GM19397 (cell line): ENCODE results near the gene LPCAT1.
"Not testable (repeated sequence)": the region's sequence is repeated elsewhere in the genome, so short reads cannot be mapped to it uniquely, and the experiment has no call there.

ENCODE experiments used
- ATAC-seq: cut with Tn5 transposase; IDR thresholded peaks from one replicate; pipeline ENCODE4 v1.9.1; 2021; ENCODE audit warnings: mild to moderate bottlenecking, moderate library complexity; ENCODE audit not compliant: unreplicated experiment

LPCAT1 gene

DNA sequence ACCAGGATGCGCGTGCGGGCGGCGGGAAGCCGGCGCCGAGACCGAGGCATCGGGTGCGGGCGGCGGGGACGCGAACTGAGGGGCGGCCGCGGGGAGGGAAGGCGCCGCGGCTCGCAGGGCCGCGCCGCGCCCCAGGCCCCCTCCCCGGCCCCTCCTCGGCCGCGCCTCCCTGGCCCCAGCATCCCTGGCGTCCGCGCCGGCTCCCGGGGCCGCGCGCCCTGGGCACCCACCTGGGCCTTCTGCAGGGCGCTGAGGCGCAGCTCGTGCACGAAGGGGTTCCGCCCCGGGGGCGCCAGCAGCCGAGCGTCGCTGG lies 324 bp downstream of the LPCAT1 start:
- ATAC-seq = peak; percentile 43

DNA sequence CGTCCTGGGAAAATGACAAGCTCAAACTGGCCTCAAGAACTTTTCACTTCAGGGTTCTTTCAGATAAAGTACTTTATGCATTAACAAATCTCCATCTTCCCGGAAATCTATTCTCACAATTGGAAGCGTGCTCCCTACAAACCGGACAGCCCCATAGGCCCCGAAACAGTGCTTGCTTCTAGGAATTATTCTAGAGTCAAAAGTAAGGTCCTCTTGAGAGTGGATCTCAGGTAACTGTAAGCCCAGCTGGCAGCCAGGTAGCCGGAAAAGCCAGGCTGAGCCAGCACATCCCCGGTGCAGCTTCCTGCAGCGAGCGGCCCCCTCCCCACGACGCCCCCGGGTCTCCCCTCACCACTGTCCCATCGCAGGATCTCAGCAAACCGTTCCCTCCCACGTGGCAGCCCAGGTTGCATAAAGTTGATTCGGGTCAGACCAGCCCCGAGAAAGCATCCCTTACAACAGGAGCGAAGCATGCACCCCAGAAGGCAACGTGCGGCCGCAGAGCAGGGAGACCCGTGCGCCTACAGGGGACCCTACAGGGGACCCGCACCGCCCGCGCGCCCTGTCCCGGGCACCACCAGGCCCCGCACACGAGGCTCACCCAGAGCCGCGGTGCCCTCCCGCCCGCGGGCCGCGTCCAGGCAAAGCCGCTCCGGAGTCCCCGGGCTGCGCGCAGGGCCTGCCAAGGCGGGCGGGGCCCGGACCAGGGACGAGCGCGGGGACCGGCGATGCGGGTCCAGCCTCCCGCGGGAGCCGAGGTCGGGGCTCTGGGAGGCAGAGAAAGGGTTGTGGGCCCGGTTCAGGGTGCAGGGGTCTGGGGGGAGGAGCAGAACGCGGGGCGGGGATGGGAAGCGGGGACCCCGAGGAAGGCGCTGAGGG lies 920 bp downstream of the LPCAT1 start:
- peak; percentile 10 for ATAC-seq

DNA sequence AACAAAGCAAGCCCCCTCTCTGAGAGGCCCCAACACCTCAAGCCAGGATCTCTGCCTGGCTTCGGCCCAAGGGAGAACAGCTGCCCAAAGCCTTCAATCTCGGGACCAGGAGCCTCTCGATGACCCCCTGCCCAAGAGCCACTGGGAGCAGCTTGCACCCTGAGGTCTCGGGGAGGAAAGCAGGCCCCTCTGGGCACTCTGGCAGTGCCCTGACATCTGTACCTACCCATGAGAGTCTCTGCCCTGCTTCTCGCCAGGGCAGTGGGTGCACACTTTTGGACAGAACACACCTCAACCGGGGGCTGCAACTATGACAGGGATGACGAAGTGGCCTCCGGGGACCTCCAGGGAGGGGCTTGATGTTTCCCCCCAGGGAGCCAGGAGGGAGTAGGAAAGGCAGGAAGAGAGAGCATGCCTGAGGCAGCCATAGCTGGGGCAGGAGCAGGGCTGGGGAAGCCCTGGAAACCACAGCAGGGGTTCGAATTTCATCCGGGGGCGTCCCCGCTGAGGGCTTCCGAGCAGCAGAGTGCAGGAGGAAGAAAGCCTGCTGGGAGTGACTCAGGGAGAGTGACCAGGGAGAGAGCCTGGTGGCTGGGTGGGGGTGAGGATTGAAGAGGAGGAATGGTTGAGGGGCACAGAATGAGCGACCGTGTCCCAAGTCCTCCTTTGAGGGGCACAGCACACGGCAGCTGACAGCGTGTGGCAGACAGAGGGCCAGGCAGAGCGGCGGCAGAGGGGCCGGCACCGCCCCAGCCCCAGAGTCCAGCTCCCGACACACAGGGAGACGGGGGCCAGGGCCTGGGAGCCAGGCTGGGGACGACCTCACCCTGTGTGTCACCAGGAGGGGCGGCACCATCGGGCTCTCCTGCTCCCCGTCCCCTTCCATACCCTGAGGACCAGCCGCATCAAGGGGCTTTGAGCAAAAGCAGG lies 1.8 kb downstream of the LPCAT1 start:
- ATAC-seq = no peak

DNA sequence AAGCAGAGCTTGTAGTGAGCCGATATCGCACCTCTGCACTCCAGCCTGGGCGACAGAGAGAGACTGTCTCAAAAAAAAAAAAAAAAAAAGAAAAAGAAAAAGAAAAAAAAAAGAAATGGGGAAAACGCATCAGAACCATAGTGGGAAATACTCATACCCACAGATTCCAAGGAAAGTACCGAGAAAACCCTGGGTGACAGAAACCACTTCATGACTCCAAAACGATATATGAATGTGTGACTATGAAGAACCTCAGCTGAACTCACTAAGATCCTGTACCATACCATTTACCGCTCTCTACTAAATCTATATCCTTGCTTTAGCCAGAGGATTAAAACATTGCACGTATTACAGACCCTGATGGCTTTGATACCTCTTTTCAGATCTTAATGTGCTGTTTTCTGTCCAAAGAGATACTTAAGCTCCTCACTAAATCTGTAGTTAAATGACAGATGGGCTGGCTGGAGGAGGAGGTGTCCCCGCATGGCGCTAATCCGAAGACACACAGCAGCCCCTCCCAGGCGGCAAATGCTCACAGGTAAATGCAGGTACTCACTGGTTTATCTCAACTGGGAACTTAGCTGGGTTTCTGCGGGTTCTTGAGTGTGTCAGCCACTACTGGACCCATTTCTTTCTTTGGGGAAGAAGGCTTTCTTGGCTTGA lies 2.8 kb downstream of the LPCAT1 start:
- no peak for ATAC-seq

DNA sequence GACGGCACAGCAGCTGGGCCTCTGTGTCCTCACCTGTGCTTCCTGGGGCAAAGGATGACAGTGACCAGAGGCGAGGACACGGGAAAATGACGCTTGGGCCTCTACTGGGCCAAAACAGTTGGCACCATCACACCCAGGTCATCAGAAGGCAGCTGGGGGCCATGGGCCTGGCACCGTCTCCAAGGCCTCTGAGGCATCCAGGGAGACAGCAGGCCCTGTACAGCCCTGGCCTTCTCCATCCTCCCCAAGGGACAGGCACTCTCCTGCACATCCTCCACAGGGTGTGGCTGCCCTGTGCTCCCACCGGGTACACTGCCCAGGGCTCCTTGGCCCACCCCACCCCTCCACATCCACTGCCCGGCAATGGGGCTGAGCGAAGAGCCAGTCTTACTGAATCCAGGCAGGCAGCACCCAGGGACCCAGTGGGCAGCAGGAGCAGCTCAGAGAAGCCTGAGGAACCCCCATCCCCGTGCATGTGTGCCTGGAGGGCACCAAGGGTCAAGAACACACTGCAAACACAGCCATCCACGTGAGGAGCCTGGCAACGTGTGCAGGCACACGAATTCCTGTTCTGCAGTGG lies 4.0 kb downstream of the LPCAT1 start:
- ATAC-seq = no peak

DNA sequence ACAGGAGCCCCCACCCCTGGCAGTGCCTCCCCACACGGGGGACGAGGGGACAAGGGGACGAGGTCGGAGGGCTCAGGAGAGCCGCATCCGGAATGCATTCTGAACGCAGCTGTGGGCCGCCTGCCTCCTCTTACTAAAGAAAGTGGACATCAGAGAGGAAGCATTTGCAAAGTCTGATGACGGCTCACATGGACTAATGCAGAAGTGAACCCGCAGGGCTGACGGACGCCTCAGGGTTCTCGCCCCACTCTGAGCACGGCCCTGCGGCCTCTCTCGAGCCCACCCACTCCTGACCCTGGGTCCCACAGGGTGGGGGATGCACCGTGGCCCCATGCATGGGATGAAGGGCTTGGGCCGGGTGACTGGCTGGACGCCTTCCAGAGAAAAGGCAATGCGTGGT lies 5.9 kb downstream of the LPCAT1 start:
- ATAC-seq = no peak

DNA sequence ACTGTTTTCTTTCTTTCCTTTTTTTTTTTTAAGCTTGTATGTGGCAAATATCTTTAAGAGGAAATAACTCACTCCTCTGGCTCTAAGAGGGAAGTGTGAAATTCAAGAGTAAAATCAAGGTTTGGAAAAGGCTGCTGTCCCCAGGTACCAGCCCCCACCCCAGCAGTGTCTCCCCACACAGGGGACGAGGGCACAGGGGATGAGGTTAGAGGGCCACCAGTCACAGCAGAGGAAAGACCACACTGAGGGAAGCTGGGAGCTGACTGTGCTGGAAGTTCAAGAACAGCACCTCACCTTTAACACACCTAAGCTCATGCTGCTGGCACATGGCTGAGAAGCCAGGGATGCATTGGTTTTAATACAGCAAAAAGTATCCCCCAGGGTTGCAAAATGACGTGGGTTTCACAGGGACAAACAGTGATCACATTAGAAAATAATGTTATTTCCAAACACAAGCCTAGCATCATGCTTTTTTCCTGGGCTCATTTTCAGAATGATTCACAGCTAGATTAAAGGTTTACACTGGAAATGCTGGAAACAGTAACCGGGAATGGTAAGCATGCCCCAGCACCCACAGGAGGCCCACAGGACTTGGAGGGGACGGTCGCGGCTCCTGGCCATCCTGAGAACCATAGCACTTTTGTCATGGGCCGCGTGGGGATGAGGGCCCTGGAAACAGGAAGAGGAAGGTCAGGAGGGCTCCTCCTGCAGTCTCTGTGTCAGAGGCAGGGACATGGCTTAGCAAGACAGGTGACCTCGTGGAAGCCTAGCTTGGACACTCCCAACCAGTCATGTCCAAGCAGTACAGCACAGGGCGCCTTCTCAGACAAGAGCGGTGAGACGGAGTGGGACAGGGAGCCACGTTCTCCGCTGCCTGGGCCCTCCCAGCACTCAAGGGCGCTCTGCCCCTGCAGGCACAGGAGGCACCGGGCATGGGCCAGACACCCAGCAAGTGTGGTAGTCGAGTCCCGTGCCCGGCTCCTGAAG lies 6.9 kb downstream of the LPCAT1 start:
- no peak for ATAC-seq

DNA sequence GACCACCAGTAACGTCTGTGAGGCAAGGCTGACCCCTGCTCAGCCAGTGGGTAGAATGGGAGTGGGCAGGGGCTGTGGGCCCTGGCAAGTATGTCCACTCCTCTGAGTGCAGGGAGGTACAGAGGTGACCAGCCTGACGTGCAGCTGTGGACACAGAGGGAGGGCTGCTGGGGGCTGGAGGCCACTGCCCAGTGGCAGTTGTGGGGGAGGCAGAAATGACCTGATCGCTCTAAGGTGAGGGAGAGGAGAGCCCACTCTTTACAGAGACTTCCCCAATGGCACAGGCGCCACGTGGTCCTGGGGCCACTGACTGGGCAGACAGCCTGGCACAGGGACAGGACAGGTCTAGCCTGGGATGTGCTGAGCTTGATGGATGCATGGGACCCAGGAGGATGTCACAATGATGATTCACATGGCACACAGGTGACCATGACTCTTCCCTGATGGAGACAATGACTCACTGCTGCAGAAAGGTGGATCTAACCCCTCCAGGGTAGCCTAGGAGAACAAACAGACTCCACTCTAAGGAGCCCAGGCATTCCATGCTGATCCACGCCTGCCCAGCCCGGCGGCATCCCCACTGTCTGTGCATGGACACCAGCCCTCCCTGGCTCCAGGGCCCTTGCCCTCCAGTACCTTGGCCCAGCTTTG lies 7.7 kb downstream of the LPCAT1 start:
- no peak for ATAC-seq

DNA sequence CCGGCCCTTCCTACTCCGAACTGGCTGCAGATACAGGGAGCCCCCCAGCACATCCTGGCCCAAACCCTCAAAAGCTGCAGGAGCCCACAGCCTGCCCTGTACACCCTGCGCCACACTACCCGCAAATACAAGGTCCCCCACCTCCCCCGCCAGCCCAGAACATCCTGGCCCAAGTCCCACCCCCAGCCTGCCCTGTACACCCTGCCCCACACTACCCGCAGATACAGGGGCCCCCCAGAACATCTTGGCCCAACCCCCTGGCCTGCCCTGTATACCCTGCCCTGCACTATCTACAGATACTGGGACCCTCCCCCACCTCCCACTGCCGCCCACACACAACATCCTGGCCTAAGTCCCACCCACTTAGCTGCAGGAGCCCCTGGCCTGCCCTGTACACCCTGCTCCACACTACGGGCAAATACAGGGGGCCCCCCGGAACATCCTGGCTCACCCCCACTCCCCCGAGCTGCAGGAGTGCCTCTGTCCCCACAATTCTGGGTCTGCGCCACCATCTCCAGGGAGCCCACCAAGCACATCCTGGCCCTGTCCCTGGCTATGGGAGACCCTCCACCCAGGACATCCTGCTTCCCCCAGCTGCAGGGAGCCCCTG lies 8.3 kb downstream of the LPCAT1 start:
- ATAC-seq = no peak

DNA sequence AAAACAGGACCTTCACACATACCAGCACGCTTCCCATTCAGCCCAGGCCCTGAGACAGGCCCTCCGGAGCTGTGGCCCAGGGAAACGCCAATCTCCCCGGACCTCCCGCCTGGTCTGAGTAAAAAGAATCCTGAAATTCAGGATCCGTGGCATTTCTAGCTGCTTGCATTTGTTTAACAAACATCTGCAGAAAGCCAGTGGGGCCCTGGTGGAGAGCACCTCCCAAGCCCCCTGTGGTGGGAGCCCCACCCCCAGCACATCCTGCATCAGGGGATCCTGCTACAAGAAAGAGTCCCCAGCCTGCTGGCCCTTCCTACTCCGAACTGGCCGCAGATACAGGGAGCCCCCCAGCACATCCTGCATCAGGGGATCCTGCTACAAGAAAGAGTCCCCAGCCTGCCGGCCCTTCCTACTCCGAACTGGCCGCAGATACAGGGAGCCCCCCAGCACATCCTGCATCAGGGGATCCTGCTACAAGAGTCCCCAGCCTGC lies 8.9 kb downstream of the LPCAT1 start:
- ATAC-seq = not testable (repeated sequence)

DNA sequence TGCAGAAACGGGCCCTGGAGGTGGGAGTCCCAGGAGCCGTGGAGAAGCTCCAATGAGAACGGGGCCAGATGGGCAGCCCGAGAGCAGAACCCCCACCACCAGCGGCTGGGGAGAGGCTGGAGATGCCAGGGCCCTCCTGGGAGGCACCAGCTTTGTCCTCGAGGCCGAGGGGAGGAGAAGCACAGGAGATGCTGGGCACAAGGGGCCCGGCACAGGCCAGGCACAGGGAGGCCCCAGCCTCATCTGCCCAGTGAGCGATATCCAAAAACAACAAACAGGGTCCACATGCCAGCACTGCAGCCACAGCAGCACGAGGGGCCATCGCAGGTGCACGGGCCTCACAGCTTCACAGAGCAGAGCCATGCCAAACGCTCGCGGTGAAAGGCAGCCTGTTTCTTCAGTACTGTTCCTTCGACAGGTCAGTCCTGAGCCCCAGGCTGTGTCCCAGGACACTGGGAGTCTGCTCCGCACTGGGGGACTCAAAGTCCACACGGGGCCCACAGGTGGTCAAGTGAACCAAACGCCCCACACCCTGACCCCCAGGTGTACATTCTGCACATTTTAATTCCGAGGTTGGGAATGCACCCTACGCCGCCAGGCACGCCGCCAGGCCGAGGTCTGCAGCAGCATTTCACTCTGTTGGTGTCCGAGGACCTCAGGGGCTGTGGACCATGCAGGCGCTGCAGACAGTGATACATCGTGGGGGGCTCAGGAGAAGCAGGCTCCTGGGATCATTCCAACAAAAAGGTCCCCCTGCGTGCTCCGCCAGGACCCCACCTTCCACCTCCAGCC lies 9.5 kb downstream of the LPCAT1 start:
- ATAC-seq = no peak

DNA sequence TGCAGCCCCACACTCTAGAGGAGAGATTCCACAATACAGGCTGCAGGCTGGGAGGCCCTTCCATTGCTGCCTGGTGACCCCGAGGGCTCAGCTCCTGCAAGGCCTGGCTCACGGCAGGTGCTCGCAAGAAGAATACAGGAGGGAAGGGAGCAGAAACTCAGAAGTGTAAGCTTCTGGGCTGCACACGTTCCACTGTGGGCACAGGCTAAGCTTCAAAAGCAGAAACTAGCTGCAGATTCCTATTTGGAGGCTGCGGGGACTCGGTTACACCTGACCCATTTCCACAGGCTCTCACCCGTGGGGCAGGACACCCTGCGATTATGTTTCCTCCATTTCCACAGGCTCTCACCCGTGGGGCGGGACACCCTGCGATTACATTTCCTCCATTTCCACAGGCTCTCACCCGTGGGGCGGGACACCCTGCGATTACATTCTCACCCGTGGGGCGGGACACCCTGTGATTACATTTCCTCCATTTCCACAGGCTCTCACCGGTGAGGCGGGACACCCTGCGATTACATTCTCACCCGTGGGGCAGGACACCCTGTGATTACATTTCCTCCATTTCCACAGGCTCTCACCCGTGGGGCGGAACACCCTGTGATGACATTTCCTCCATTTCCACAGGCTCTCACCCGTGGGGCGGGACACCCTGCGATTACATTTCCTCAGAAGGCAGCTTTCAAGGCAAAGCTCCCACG lies 10.3 kb downstream of the LPCAT1 start:
- no peak for ATAC-seq

DNA sequence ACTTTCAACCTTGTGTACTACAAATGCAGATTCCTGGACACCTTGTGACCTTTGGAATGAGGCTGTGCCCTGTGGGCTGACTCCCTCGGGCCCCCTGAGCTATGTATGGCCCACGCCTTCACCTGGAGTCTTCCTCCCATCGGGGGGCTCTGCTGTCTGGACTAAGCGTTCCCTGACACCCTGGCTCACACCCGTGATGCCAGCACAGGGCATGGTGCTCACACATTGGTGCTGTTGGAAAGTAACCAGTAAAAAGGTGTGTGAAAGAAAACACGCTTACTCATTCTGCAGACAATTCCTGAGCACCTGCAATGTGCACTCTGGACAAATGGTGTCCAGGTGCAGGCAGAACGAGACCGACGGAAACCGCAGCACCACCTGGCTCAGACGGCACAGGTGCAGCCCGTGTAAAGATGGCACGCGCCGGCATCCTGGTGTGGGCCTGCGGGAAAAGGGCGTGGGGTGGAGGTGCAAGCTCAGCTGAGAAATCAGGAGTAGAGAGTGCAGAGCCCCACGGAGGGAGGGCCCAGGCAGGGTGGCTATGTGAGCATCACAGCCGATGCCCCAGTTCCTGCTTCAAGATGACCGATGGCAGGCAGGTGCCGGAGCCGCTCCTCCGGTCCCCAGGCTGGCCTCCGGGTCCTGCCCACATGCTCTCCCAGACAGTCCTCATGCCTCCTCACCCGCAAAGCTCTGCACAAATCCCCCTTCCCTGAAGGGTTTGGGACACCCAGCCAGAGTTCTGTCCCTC lies 11.0 kb downstream of the LPCAT1 start:
- ATAC-seq = no peak

DNA sequence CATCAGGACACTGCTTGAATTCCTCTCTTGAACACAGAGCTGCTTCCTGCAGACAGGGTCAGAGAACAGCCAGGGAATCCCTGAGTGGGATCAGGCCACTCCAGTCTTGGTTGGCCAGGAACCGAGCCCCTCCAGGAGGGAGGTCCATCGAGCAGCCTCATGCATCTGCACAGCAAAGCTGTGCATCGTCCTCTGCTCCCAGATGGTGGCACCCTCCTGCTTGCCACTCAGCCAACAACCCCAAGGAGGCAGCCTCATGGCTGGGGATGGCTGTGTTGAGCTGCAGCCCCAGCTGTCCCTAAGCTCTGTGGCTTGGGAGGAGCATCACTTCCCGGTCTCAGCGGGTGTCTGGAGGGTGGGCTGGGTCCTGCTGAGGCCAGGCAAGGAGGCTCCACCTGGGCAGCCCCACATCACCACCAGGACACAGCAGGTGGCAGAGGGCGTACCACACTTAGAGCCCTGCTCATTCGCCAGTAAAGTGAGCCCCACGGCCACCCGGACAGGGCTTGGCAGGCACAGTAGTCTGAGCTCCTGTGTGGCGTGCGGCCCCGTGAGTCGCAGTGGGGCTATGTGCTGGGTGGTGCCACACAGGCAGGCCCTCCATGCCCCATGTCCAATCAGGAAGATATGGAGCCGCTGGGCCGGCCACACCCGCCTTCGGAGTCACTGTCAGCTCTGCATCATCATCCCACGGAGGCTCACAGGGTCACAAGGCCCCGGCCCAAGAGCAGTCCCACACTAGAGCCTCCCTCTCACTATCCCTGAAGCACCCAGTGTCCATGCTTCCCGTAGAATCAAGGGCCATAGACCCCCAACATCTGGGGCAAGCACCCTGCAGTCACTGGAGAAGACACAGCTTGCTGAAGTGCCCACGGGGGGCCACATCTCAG lies 11.9 kb downstream of the LPCAT1 start:
- no peak for ATAC-seq

DNA sequence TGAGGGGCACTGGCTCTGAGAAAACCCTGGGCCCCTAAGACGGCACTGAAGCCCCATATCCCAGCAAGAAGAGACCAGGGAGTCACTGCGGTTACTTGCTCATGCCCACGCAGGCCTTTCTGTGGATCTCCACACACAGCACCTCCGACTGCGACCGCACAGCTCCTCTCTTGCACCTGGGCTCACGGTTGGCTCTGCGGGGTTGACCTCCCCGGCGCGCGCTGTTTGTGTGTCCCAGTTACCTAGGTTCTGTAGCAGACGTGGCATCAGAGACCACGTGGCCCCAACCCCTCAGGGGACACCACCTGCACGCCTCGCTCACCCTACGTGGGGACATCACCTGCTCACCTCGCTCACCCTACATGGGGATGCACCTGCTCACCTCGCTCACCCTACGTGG lies 12.7 kb downstream of the LPCAT1 start:
- ATAC-seq = no peak

DNA sequence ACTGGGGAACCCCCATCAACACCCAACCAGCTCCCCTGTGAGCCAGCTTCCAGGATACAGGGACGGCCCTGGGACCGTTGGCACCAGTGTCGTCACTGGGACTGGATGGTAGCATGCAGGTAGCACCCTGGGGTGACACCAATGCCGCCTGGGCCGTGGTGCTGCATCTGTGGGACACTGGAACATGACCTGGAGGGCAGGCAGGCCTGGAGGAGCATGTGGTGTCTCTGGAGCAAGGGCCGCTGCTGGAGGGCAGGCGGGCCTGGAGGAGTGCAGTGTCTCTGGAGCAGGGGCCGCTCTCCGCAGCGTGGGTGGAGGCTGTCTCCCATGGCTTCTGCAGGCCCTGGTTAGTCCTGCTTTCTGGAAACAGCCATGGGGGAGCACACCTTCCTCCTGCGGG lies 13.1 kb downstream of the LPCAT1 start:
- ATAC-seq = no peak
